Choroid plexus epithelial cell (primary cell): Measurements from ENCODE around the gene FGF6.
"Not testable (repeated sequence)": the region's sequence is repeated elsewhere in the genome, so short reads cannot be mapped to it uniquely, and the experiment has no call there.

Experiments
- DNase-seq: peaks from one replicate; pipeline ENCODE4 v3.0.0-alpha.2; 2010; ENCODE audit warnings: low read depth
- H3K4me3 ChIP-seq: 2 replicates; pipeline ENCODE4 v1.5.1; 2011; ENCODE audit warnings: low read depth, mild to moderate bottlenecking, control low read depth, low read length, moderate library complexity
- TF ChIP-seq, protein P1 (sequence below): conservative IDR thresholded peaks from 2 replicates; pipeline ENCODE4 v1.5.1; 2011; ENCODE audit warnings: low read depth, mild to moderate bottlenecking, control low read depth, inconsistent platforms, low read length, moderate library complexity

FGF6 gene

DNA sequence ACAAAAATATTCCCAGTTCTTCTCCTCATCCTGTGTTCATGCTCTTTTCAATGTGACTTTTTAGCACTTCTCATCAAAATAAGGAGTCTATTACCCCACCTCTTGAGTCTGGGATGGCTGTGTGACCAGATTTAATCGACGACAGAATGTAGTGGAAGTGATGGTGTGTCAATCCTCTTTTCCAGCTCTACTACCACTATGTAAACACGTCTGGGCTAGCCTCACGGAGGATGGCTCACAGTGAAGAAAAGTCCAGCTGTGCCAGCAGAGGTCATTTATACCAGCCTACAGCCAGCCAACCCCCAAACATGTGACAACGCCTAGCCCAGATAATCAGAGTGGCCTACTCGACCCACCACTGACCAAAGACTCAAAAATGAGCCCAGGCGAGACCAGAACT is 37.3 kb upstream of the FGF6 start:
- TF ChIP-seq, protein P1, sequence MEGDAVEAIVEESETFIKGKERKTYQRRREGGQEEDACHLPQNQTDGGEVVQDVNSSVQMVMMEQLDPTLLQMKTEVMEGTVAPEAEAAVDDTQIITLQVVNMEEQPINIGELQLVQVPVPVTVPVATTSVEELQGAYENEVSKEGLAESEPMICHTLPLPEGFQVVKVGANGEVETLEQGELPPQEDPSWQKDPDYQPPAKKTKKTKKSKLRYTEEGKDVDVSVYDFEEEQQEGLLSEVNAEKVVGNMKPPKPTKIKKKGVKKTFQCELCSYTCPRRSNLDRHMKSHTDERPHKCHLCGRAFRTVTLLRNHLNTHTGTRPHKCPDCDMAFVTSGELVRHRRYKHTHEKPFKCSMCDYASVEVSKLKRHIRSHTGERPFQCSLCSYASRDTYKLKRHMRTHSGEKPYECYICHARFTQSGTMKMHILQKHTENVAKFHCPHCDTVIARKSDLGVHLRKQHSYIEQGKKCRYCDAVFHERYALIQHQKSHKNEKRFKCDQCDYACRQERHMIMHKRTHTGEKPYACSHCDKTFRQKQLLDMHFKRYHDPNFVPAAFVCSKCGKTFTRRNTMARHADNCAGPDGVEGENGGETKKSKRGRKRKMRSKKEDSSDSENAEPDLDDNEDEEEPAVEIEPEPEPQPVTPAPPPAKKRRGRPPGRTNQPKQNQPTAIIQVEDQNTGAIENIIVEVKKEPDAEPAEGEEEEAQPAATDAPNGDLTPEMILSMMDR: no peak
- no peak overlapping the region for H3K4me3 ChIP-seq

DNA sequence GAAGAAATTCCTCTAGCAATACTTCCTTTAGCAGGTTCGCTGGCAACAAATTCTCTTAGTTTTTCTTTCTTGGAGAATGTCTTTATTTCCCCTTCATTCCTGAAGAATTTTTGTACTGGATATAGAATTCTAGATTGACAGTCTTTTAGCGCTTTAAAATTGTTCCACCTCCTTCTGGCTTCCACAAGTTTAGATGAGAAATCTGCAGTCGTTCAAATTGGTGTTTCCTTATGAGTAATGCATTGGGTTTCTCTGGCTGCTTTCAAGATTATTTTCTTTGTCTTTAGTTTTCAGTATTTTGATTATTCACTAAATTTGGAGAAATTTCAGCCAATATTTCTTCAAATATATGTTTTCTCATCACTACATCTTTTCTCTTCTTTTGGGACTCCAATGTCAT is 33.3 kb upstream of the FGF6 start:
- TF ChIP-seq, protein P1: no peak
- no peak overlapping the region for H3K4me3 ChIP-seq
- DNase-seq: no peak

More for the DNA sequence above, 37.3 kb upstream of the FGF6 start:
- DNase-seq: no peak

DNA sequence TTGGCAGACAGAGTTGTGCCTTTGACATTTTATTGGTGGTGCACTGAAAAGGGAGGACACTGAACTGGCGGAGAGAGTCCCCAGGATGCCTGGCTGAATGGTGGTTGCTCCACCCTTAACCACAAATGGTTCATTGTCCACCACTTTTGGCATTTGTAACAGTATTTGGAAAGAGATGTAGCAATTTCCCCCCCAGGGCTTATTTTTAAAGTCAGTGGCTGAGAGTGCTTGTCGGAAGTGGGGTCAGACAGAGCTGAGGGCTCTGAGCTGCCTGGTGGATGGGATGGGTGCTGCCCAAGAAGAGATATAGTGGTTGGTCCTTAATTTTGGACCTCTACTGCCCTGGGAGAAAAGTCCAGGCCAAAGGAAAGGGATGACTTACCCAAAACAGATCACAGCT is 31.5 kb upstream of the FGF6 start:
- TF ChIP-seq, protein P1: no peak
- no peak for DNase-seq
- no peak overlapping the region for H3K4me3 ChIP-seq

- H3K4me3 ChIP-seq: no peak overlapping the region
- DNase-seq: no peak
- TF ChIP-seq, protein P1: no peak
Observed at GRCh38 chr12:4472046-4472445, 26.4 kb upstream of the FGF6 start.

DNA sequence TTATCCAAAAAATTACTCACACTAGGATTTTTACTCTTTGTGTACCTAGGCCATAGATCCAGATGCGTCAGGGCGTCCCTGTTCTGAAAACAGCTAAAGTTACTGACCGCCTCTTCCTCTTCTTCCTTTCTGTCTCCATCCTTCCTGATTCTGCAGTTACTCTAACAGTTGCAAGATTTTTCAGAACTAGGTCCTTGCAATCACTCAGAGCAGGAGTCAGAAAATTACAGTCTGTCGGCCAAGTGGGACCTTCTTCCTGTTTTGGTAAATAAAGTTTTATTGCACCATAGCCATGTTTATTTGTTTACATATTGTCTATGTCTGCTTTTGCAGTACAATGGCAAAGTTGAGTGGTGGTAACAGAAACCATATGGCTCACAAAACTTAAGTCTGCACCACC is 25.6 kb upstream of the FGF6 start:
- no peak for DNase-seq
- no peak overlapping the region for H3K4me3 ChIP-seq
- TF ChIP-seq, protein P1: no peak

DNA sequence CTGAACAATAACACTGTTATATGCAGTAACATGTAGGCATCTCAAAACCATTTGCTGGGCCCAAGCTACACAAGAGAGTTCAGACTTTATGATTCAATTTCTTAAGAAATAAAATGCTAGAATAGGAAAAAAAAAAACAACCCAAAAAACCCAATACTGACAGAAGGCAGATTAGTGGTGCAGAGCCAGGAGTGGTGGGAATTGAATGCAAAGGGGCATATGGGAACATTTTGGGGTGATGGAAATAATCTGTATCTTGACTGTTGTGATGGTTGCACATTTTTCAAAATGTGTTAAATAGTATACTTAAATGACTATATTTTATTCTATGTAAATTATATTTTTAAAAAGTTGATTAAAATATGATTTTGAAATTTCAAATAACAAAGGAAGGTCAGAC is 23.4 kb upstream of the FGF6 start:
- TF ChIP-seq, protein P1: no peak
- H3K4me3 ChIP-seq: no peak overlapping the region
- DNase-seq: no peak

- TF ChIP-seq, protein P1: no peak
- no peak overlapping the region for H3K4me3 ChIP-seq
Observed at GRCh38 chr12:4460761-4461160, 15.1 kb upstream of the FGF6 start.

GRCh38 chr12:4455849-4456248 is 10.2 kb upstream of the FGF6 start:
- not testable (repeated sequence) for H3K4me3 ChIP-seq, DNase-seq

More at GRCh38 chr12:4460761-4461160, 15.1 kb upstream of the FGF6 start:
- DNase-seq: no peak
